ENCODE results near the gene ARFRP1.

DNA sequence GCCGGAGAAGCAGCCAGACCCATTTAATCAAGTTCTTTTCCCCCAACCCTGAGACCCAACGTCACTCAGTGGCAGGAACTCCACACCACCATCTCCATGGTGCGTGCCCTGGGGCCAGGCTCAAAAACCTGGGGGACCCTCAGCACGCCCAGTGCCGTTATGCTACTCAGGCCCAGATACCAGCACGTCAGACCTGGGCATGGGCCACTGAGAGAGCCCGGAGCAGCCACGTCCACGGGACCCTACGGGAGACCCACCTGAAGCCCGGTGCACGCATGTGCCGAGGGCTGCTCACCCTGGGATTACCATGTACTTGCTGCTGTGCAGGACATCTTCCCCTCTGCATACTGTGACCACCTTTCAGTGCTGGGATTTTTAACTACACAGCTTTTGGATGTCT lies 45.6 kb upstream of the ARFRP1 start:
- TF ChIP-seq, protein P1, sequence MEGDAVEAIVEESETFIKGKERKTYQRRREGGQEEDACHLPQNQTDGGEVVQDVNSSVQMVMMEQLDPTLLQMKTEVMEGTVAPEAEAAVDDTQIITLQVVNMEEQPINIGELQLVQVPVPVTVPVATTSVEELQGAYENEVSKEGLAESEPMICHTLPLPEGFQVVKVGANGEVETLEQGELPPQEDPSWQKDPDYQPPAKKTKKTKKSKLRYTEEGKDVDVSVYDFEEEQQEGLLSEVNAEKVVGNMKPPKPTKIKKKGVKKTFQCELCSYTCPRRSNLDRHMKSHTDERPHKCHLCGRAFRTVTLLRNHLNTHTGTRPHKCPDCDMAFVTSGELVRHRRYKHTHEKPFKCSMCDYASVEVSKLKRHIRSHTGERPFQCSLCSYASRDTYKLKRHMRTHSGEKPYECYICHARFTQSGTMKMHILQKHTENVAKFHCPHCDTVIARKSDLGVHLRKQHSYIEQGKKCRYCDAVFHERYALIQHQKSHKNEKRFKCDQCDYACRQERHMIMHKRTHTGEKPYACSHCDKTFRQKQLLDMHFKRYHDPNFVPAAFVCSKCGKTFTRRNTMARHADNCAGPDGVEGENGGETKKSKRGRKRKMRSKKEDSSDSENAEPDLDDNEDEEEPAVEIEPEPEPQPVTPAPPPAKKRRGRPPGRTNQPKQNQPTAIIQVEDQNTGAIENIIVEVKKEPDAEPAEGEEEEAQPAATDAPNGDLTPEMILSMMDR (IDR thresholded peaks at IDR 0.05), result no peak
- TF ChIP-seq ZFX (IDR thresholded peaks at IDR 0.05; ENCODE audit: borderline replicate concordance), result no peak
